CD4-positive, alpha-beta T cell (primary cell): ENCODE data around the gene RSPH4A. TPM values are rescaled to one million over a fixed set of nuclear protein-coding genes. Genes with fewer than 3 reads are reported as not detected.
A peak's percentile ranks its signal among the peaks of the same experiment; 100 is the strongest.

ENCODE experiments used
- ATAC-seq: fragments of 200-7000 bp; cut with Tn5 transposase; one replicate; pipeline ENCODE4 v1.10.0; 2022; ENCODE audit warnings: mild to moderate bottlenecking; ENCODE audit not compliant: poor library complexity
- CTCF ChIA-PET: fragments of 350-600 bp; sonication (Branson Sonifier 250); formaldehyde crosslinking; loops from one replicate; lab custom pipeline; 2021; ENCODE audit warnings: antibody characterized with exemption, inconsistent platforms; lab: Charles Lee
- POLR2A ChIA-PET: fragments of 350-600 bp; sonication (Branson Sonifier 250); formaldehyde crosslinking; loops from one replicate; lab custom pipeline; 2021; ENCODE audit warnings: antibody characterized with exemption, inconsistent platforms; lab: Charles Lee
- DNase-seq, 14 experiments: peaks; one replicate each; pipeline ENCODE4 v3.0.0-alpha.2; 2013 to 2020; ENCODE audit warnings: mixed read lengths in 2 of 14
- H3K27ac ChIP-seq, 2 donors: one replicate each; pipeline versions ENCODE4 v1.5.1 to v1.7.0; 2013; ENCODE audit warnings: low read length in 2 of 2, low read depth in 1 of 2, mild to moderate bottlenecking in 1 of 2
- H3K27me3 ChIP-seq, 2 experiments: 1 replicate in 1 of 2; 2 replicates in 1 of 2; pipeline versions ENCODE4 v1.6.1 to v1.7.0; 2013; ENCODE audit warnings: low read length in 2 of 2, control low read depth in 1 of 2, mild to moderate bottlenecking in 1 of 2, moderate library complexity in 1 of 2; ENCODE audit not compliant: insufficient read depth in 2 of 2, control insufficient read depth in 1 of 2
- H3K36me3 ChIP-seq: one replicate; pipeline ENCODE4 v1.6.1; 2013; ENCODE audit warnings: low read length, control low read depth; ENCODE audit not compliant: insufficient read depth
- H3K4me1 ChIP-seq: one replicate; pipeline ENCODE4 v1.6.1; 2013; ENCODE audit warnings: low read length, control low read depth; ENCODE audit not compliant: insufficient read depth
- H3K4me3 ChIP-seq: one replicate; pipeline ENCODE4 v1.5.1; 2013; ENCODE audit warnings: mild to moderate bottlenecking, low read length, moderate library complexity
- H3K9me3 ChIP-seq, 2 experiments: 1 replicate in 1 of 2; 2 replicates in 1 of 2; pipeline versions ENCODE4 v1.6.1 to v1.7.0; 2013; ENCODE audit warnings: low read length in 2 of 2, mild to moderate bottlenecking in 2 of 2, control low read depth in 1 of 2, moderate library complexity in 1 of 2; ENCODE audit not compliant: control insufficient read depth in 1 of 2, insufficient read depth in 1 of 2
- H3K27ac Mint-ChIP-seq: one replicate; pipeline ENCODE4 v1.8.0; 2020; ENCODE audit warnings: mixed read lengths
- H3K27me3 Mint-ChIP-seq: one replicate; pipeline ENCODE4 v1.8.0; 2021; ENCODE audit warnings: mixed read lengths
- H3K36me3 Mint-ChIP-seq: one replicate; pipeline ENCODE4 v1.8.0; 2021; ENCODE audit warnings: low read depth, mixed read lengths
- H3K4me1 Mint-ChIP-seq: one replicate; pipeline ENCODE4 v1.8.0; 2021; ENCODE audit warnings: low read depth, mixed read lengths
- H3K4me3 Mint-ChIP-seq: one replicate; pipeline ENCODE4 v1.8.0; 2020; ENCODE audit warnings: mild to moderate bottlenecking, mixed read lengths
- H3K9me3 Mint-ChIP-seq: one replicate; pipeline ENCODE4 v1.8.0; 2020; ENCODE audit warnings: mixed read lengths
- intact Hi-C, 2 experiments: fragments of 100-400 bp; cut with DNase I in 1 of 2; cut with micrococcal nuclease in 1 of 2; formaldehyde crosslinking; loops; one replicate each; pipeline versions ENCODE4 v1.15.1 to v1.9.0; 2023 to 2025; cut with DNase I, micrococcal nuclease
- total RNA-seq, 174 experiments: library from RNA in 2 of 174; stranded (reverse) in 2 of 174; gene quantifications; one replicate each; pipeline ENCODE4 v1.2.3 and lab custom pipeline; 2021 to 2026
- TF ChIP-seq, protein P1 (sequence below): fragments of 200-600 bp; IDR thresholded peaks from one replicate; pipeline ENCODE4 v1.8.0; 2022; ENCODE audit warnings: antibody characterized with exemption, mild to moderate bottlenecking

The RSPH4A gene
- total RNA-seq, 2 experiments from 2014 or later, result 0.56 to 0.88 TPM

DNA sequence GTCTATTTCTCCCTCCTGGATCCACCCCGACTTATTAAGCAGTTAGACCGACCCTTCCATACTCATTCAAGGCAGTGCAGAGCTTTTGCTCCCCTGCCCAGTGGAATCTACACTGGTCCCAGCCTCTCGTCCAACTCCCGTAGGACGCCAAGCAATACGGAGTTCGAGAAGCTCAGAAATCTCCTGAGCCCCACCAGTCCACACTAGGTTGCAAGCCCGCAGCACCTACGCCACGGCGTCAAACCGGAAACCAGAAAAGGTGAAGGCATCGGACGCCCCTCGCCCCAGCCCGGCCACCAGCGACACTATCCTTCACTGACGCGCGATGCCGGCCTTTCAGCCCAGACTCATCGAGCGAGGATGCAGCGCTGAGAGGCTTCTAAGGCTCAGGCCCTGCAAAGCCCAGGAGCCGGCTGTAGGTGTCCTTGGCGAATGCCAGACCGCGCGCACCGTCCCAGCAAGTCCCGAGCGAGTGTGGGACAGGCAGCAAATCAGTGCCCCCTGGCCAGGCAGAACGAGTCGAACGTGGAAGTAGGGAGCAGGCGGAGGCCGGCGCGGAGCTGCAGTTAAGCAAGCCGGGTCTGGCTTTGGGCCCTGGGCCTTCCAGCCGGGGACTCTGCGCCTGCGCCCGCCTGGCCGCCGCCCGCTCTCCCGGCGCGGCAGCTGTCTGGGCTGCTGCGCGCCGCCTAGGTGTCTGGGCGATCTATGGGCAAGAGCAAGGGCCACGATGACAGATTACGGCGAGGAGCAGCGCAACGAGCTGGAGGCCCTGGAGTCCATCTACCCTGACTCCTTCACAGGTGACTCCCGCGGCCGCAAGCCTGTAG lies 45.2 kb upstream of the RSPH4A start, which contains the start of gene RWDD1:
TSS of gene RWDD1 (plus strand) at position 649 of the 827 bp plus-strand sequence. CDS start at position 728, 79 bp downstream.
- Histone ChIP-seq H3K4me3 (peak within 1 kb of the TSS; percentile 90), H3K27ac (peak within 1 kb of the TSS; percentile 85 to 95), H3K36me3 (peaks cover 16% of the 10 kb centered on the region), H3K27me3 (no peaks in the 10 kb centered on the region), H3K4me1 (peaks cover 11% of the 10 kb centered on the region), H3K9me3 (no peaks in the 10 kb centered on the region)
- Mint-ChIP-seq H3K36me3 (peaks cover 34% of the 10 kb centered on the region), H3K27me3 (no peaks in the 10 kb centered on the region), H3K4me3 (peak within 1 kb of the TSS; percentile 95), H3K27ac (peak within 1 kb of the TSS; percentile 97), H3K9me3 (no peaks in the 10 kb centered on the region), H3K4me1 (peaks cover 55% of the 10 kb centered on the region)
- intact Hi-C loops, result loop anchor here (2.0 to 5.0 kb wide), 3 partner anchors 96 to 469 kb away; partner anchors contain the start of genes ZUP1 (in 2 of the 2) and NT5DC1 (in 1 of the 2)
- ATAC-seq (peak; percentile 94), DNase-seq (peak; percentile 96 to 100 (median 97))
- POLR2A ChIA-PET, result interaction anchor here (0.6 to 3.4 kb wide), 29 partner anchors 8 to 1031 kb away, joined by 3 to 121 read pairs (median 4); partner anchors contain the start of genes DSE, GOPC, KPNA5 and NT5DC1
- TF ChIP-seq, protein P1, sequence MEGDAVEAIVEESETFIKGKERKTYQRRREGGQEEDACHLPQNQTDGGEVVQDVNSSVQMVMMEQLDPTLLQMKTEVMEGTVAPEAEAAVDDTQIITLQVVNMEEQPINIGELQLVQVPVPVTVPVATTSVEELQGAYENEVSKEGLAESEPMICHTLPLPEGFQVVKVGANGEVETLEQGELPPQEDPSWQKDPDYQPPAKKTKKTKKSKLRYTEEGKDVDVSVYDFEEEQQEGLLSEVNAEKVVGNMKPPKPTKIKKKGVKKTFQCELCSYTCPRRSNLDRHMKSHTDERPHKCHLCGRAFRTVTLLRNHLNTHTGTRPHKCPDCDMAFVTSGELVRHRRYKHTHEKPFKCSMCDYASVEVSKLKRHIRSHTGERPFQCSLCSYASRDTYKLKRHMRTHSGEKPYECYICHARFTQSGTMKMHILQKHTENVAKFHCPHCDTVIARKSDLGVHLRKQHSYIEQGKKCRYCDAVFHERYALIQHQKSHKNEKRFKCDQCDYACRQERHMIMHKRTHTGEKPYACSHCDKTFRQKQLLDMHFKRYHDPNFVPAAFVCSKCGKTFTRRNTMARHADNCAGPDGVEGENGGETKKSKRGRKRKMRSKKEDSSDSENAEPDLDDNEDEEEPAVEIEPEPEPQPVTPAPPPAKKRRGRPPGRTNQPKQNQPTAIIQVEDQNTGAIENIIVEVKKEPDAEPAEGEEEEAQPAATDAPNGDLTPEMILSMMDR, result no peak
- CTCF ChIA-PET, result interaction anchor here (0.7 to 2.6 kb wide), 7 partner anchors 10 to 470 kb away, joined by 3 to 10 read pairs (median 5); partner anchors contain the start of genes NT5DC1 and TSPYL1

- no peaks in the 10 kb centered on the region for H3K9me3 Mint-ChIP-seq
- peaks cover 21% of the 10 kb centered on the region for H3K36me3 ChIP-seq
- peak overlapping the region; percentile 97 for H3K27ac Mint-ChIP-seq
- H3K4me3 ChIP-seq, result peak overlapping the region; percentile 90
- H3K27ac ChIP-seq, result peak overlapping the region; percentile 85 to 95
- H3K27me3 Mint-ChIP-seq, result no peaks in the 10 kb centered on the region
- H3K4me1 ChIP-seq, result peaks cover 11% of the 10 kb centered on the region
- DNase-seq (no peak), ATAC-seq (no peak)
- H3K9me3 ChIP-seq, result no peaks in the 10 kb centered on the region
- ChIA-PET CTCF (interaction anchor here (0.7 to 2.6 kb wide), 7 partner anchors 11 to 471 kb away, joined by 3 to 10 read pairs (median 5); partner anchors contain the start of genes NT5DC1 and TSPYL1), POLR2A (interaction anchor here (0.6 to 3.4 kb wide), 27 partner anchors 8 to 1031 kb away, joined by 3 to 121 read pairs (median 4); partner anchors contain the start of genes DSE, GOPC, KPNA5 and NT5DC1)
- TF ChIP-seq, protein P1, result no peak
- peaks cover 40% of the 10 kb centered on the region for H3K36me3 Mint-ChIP-seq
- no peaks in the 10 kb centered on the region for H3K27me3 ChIP-seq
- intact Hi-C loops, result loop anchor here (2.0 to 5.0 kb wide), 3 partner anchors 96 to 469 kb away; partner anchors contain the start of genes ZUP1 (in 2 of the 2) and NT5DC1 (in 1 of the 2)
- H3K4me1 Mint-ChIP-seq, result peaks cover 60% of the 10 kb centered on the region
- H3K4me3 Mint-ChIP-seq, result peak overlapping the region; percentile 95
Observed at GRCh38 chr6:116571683-116572000, 44.6 kb upstream of the RSPH4A start.

DNA sequence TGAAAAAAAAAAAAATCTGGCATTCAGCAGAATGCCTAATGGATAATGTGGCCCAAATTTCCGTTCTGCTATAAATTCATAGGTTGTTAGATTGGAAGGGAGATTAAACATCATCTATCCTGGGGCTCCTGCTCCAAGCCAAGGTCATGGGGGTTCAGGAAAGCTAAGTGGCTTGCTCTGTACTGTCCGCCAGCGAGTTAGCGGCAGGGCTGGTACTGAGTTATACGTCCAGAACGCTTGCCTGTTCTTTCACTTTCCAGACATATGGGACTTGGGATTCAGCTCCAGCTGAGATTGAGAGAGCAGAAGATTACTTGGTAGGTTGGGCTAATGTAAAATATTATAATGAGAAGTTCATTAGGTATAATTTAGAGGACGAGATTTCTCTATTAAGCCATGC lies 44.1 kb upstream of the RSPH4A start:
- Histone ChIP-seq H3K4me3 (peak overlapping the region; percentile 90), H3K4me1 (peaks cover 11% of the 10 kb centered on the region), H3K27ac (no peak overlapping the region), H3K36me3 (peaks cover 26% of the 10 kb centered on the region), H3K9me3 (no peaks in the 10 kb centered on the region), H3K27me3 (no peaks in the 10 kb centered on the region)
- TF ChIP-seq, protein P1, result no peak
- CTCF ChIA-PET, result interaction anchor here (0.7 to 2.6 kb wide), 7 partner anchors 11 to 471 kb away, joined by 3 to 10 read pairs (median 6); partner anchors contain the start of genes NT5DC1 and TSPYL1
- POLR2A ChIA-PET, result interaction anchor here (0.9 to 3.4 kb wide), 11 partner anchors 8 to 471 kb away, joined by 3 to 121 read pairs (median 15); partner anchors contain the start of genes KPNA5, NT5DC1, TSPYL1 and TSPYL4
- DNase-seq, result peak in 4 of 14 experiments; percentile 9 to 30 (median 18)
- Mint-ChIP-seq H3K9me3 (no peaks in the 10 kb centered on the region), H3K4me3 (peak overlapping the region; percentile 95), H3K4me1 (peaks cover 63% of the 10 kb centered on the region), H3K27me3 (no peaks in the 10 kb centered on the region), H3K27ac (peak overlapping the region; percentile 97), H3K36me3 (peaks cover 45% of the 10 kb centered on the region)
- no peak for ATAC-seq
- intact Hi-C loops, result loop anchor here (5.0 kb wide), 2 partner anchors 95 to 470 kb away; partner anchors contain the start of genes ZUP1 (in 2 of the 2) and NT5DC1 (in 1 of the 2)
